ENCODE results near the gene SEMA4B.
"Not testable (repeated sequence)": the region's sequence is repeated elsewhere in the genome, so short reads cannot be mapped to it uniquely, and the experiment has no call there.

Gene SEMA4B

GRCh38 chr15:90201130-90201943, at the start of gene SEMA4B:
Gene SEMA4B, plus strand, starts transcription at chr15:90201330. Its CDS starts 249 bp downstream, at chr15:90201579.
- DNase-seq (ENCODE audit: low spot score) (peak; percentile 89), FAIRE-seq (no peak)

GRCh38 chr15:90151989-90152645, 49.0 kb upstream of the SEMA4B start:
- DNase-seq (ENCODE audit: low spot score) (no peak), FAIRE-seq (no peak)

GRCh38 chr15:90153658-90154057, 47.5 kb upstream of the SEMA4B start:
- DNase-seq (ENCODE audit: low spot score), result no peak
- FAIRE-seq, result no peak

- FAIRE-seq (no peak), DNase-seq (ENCODE audit: low spot score) (no peak)
Measured at GRCh38 chr15:90154246-90154645, 46.9 kb upstream of the SEMA4B start.

- DNase-seq (ENCODE audit: low spot score), result peak; percentile 84
- peak; percentile 50 for FAIRE-seq
Measured at GRCh38 chr15:90154861-90155626, 46.1 kb upstream of the SEMA4B start.

- FAIRE-seq, result no peak
- no peak for DNase-seq (ENCODE audit: low spot score)
Measured at GRCh38 chr15:90159213-90159612, 41.9 kb upstream of the SEMA4B start.

- FAIRE-seq (no peak), DNase-seq (ENCODE audit: low spot score) (no peak)
Measured at GRCh38 chr15:90160781-90161727, 40.1 kb upstream of the SEMA4B start.

GRCh38 chr15:90161950-90162361, 39.2 kb upstream of the SEMA4B start:
- DNase-seq (ENCODE audit: low spot score) (no peak), FAIRE-seq (no peak)

GRCh38 chr15:90162956-90163355, 38.2 kb upstream of the SEMA4B start:
- FAIRE-seq (no peak), DNase-seq (ENCODE audit: low spot score) (no peak)

GRCh38 chr15:90164239-90164638, 36.9 kb upstream of the SEMA4B start:
- DNase-seq (ENCODE audit: low spot score); FAIRE-seq: not testable (repeated sequence)

GRCh38 chr15:90165157-90165556, 36.0 kb upstream of the SEMA4B start:
- no peak for DNase-seq (ENCODE audit: low spot score)
- FAIRE-seq, result no peak

GRCh38 chr15:90165659-90166489, 35.3 kb upstream of the SEMA4B start:
- FAIRE-seq (no peak), DNase-seq (ENCODE audit: low spot score) (peak; percentile 96)

- no peak for DNase-seq (ENCODE audit: low spot score)
- no peak for FAIRE-seq
Measured at GRCh38 chr15:90167121-90167520, 34.0 kb upstream of the SEMA4B start.

- FAIRE-seq (no peak), DNase-seq (ENCODE audit: low spot score) (no peak)
Measured at GRCh38 chr15:90171623-90172022, 29.5 kb upstream of the SEMA4B start.

GRCh38 chr15:90173372-90173771, 27.8 kb upstream of the SEMA4B start:
- no peak for DNase-seq (ENCODE audit: low spot score)
- FAIRE-seq, result no peak

GRCh38 chr15:90174140-90174875, 26.8 kb upstream of the SEMA4B start:
- peak; percentile 53 for DNase-seq (ENCODE audit: low spot score)
- no peak for FAIRE-seq

GRCh38 chr15:90177012-90177411, 24.1 kb upstream of the SEMA4B start:
- DNase-seq (ENCODE audit: low spot score) (no peak), FAIRE-seq (no peak)

GRCh38 chr15:90178468-90179435, 22.4 kb upstream of the SEMA4B start:
- DNase-seq (ENCODE audit: low spot score), result no peak
- FAIRE-seq, result no peak

All from urothelium cell line (cell line).